Common myeloid progenitor, CD34-positive (primary cell): ENCODE results near the gene VPS13C.

Experiments used
- CTCF ChIA-PET: fragments of 350-600 bp; sonication (Branson Sonifier 250); formaldehyde crosslinking; loops from one replicate; lab custom pipeline; 2021; ENCODE audit warnings: antibody characterized with exemption; lab: Charles Lee
- POLR2A ChIA-PET: fragments of 350-600 bp; sonication (Branson Sonifier 250); formaldehyde crosslinking; loops from one replicate; lab custom pipeline; 2021; ENCODE audit warnings: antibody characterized with exemption; lab: Charles Lee
- DNase-seq, 3 donors: peaks; one replicate each; pipeline versions ENCODE4 v3.0.0 to v3.0.0-alpha.2; 2013
- H3K27ac ChIP-seq, 2 experiments: 1 replicate in 1 of 2; 2 replicates in 1 of 2; pipeline ENCODE4 v1.7.0; 2013; ENCODE audit warnings: inconsistent platforms in 2 of 2, low read length in 2 of 2, mild to moderate bottlenecking in 2 of 2, low read depth in 1 of 2, moderate library complexity in 1 of 2; ENCODE audit not compliant: severe bottlenecking in 2 of 2, insufficient read depth in 1 of 2, poor library complexity in 1 of 2
- H3K27me3 ChIP-seq, 5 experiments: replicated peaks in 2 of 5; 1 replicate in 3 of 5; 2 replicates in 2 of 5; pipeline versions ENCODE4 v1.6.1 to v1.7.0; 2013; ENCODE audit warnings: low read length in 4 of 5, mild to moderate bottlenecking in 2 of 5, moderate library complexity in 2 of 5, inconsistent platforms in 1 of 5; ENCODE audit not compliant: insufficient read depth in 5 of 5, control insufficient read depth in 4 of 5
- H3K36me3 ChIP-seq, 4 experiments: 1 replicate in 2 of 4; 2 replicates in 2 of 4; pipeline versions ENCODE4 v1.6.1 to v1.7.0; 2013; ENCODE audit warnings: low read length in 3 of 4, control low read depth in 1 of 4, mild to moderate bottlenecking in 1 of 4; ENCODE audit not compliant: control insufficient read depth in 4 of 4, insufficient read depth in 4 of 4
- H3K4me1 ChIP-seq, 4 experiments: 1 replicate in 3 of 4; 2 replicates in 1 of 4; pipeline versions ENCODE4 v1.6.1 to v1.7.1; 2013; ENCODE audit warnings: low read length in 3 of 4, mild to moderate bottlenecking in 3 of 4, control low read depth in 1 of 4, inconsistent platforms in 1 of 4, moderate library complexity in 1 of 4; ENCODE audit not compliant: control insufficient read depth in 4 of 4, insufficient read depth in 4 of 4; ENCODE audit errors: control extremely low read depth in 1 of 4
- H3K4me3 ChIP-seq, 7 experiments: 1 replicate in 4 of 7; 2 replicates in 3 of 7; pipeline versions ENCODE4 v1.5.1 to v1.7.0; 2013; ENCODE audit warnings: mild to moderate bottlenecking in 7 of 7, low read length in 6 of 7, moderate library complexity in 6 of 7, inconsistent platforms in 2 of 7, low read depth in 2 of 7, control low read depth in 1 of 7; ENCODE audit not compliant: insufficient read depth in 4 of 7, control insufficient read depth in 1 of 7; ENCODE audit errors: extremely low read depth in 1 of 7
- H3K9me3 ChIP-seq, 5 experiments: 1 replicate in 4 of 5; 2 replicates in 1 of 5; pipeline versions ENCODE4 v1.6.1 to v1.7.1; 2013; ENCODE audit warnings: low read length in 4 of 5, mild to moderate bottlenecking in 2 of 5, inconsistent platforms in 1 of 5, low read depth in 1 of 5, moderate library complexity in 1 of 5; ENCODE audit not compliant: control insufficient read depth in 4 of 5, insufficient read depth in 2 of 5; ENCODE audit errors: control extremely low read depth in 1 of 5
- WGBS: methylation state at CpG from one replicate; pipeline ENCODE4 v1.1.5; 2013; ENCODE audit not compliant: insufficient coverage; 5-methylcytosine and 5-hydroxymethylcytosine counted together

VPS13C gene

DNA sequence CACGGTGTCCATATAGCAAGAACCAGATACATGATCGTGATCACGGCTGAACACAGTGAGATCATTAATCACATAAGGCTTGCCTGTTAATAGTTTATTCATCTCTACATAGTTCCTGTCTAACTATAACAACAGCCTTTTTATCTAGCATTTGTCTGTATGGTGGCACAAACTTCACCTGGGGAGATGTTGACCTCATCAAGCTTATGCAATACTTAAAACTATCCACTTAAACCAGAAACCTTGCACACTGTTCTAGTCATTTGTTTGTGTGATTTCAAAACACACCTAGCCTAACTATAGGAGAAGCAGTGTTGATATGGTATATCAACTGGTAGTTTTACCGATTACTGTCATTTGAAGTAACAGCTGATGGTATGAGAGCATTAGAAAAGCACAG, 124.8 kb downstream of the VPS13C start:
- peaks cover 0 to 41% (median 21%) of the 10 kb centered on the region in 4 experiments for H3K36me3 ChIP-seq
- no peaks in the 10 kb centered on the region for H3K4me1 ChIP-seq
- no peak for DNase-seq
- no peak overlapping the region for H3K4me3 ChIP-seq
- CTCF ChIA-PET: interaction anchor here (2.1 kb wide), 1 partner anchor 9 kb away, joined by 5 read pairs; no protein-coding TSS in a partner anchor
- no peaks in the 10 kb centered on the region for H3K27me3 ChIP-seq
- H3K9me3 ChIP-seq: no peaks in the 10 kb centered on the region
- WGBS: 100% methylated on average over 3 of the region's 4 CpGs
- H3K27ac ChIP-seq: no peak overlapping the region
- POLR2A ChIA-PET: no interaction called here

DNA sequence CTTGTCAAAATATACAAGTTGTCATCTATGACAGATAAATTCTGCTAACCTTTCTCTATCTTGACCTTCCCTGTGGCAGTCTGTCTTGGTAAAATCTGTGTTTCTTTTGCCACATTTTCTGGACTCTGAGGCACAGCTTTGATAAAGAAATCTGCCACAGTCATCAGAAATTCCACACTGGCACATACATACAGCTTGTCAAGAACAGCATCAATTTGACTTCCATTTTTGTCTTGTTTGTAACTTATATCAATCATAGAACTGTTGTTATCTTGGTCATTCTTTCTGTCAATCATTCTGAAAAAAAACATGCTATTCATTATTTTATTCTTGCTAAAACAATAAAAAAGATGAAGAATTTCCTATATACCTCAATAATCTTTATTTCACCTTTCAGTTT, 130.8 kb downstream of the VPS13C start:
- no peaks in the 10 kb centered on the region for H3K9me3 ChIP-seq
- ChIA-PET POLR2A (no interaction called here), CTCF (no interaction called here)
- H3K4me1 ChIP-seq: no peaks in the 10 kb centered on the region
- no peak overlapping the region for H3K4me3 ChIP-seq
- no peak for DNase-seq
- H3K27ac ChIP-seq: no peak overlapping the region
- H3K27me3 ChIP-seq: no peaks in the 10 kb centered on the region
- peaks cover 14 to 44% (median 32%) of the 10 kb centered on the region in 4 experiments for H3K36me3 ChIP-seq

DNA sequence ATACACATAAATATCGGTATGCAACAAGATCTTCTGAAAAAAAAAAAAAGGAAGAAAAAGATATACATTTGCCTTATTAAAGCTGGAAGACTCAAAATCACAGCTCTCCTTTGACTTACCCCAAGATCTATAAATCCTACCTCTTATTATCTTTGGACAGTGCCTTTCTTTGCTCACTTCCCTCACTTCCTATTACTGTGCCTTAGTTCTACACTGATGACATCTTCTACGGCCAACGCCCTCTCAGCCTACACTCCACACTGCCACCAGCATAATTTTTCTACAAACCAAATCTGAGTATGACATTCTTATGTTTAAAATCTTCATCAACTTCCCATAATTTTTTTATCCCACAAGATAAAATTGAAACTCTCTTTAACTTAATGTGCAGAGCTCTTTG, 137.1 kb downstream of the VPS13C start:
- 100% methylated on average over 2 of the region's 3 CpGs for WGBS
- Histone ChIP-seq H3K9me3 (no peaks in the 10 kb centered on the region), H3K27ac (no peak overlapping the region), H3K4me1 (no peaks in the 10 kb centered on the region), H3K4me3 (no peak overlapping the region), H3K36me3 (peaks cover 8 to 45% (median 25%) of the 10 kb centered on the region in 4 experiments), H3K27me3 (no peaks in the 10 kb centered on the region)
- ChIA-PET POLR2A (no interaction called here), CTCF (no interaction called here)
- DNase-seq: no peak

DNA sequence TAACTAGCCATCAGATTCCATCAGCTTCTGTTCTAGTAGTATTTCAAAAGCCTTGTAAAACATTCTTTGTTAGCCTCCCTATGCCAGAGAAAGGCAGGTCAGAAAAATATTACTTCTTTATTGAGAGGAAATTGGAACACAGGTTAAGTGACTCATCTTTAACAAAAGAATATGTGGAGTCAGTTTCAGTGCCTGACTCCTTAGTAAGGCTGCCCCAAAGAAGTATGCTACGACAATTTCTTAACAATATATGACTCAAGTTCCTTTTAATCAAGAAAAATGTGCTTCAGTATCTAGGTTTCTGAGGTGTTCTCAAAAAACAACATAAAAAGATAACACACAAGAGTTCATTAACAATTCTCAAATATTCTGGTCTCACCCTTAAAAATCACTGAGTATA, 139.2 kb downstream of the VPS13C start:
- H3K36me3 ChIP-seq: peaks cover 12 to 45% (median 29%) of the 10 kb centered on the region in 4 experiments
- H3K27me3 ChIP-seq: no peaks in the 10 kb centered on the region
- ChIA-PET CTCF (no interaction called here), POLR2A (no interaction called here)
- no peak for DNase-seq
- H3K9me3 ChIP-seq: no peaks in the 10 kb centered on the region
- no CpG with 5 or more reads among the region's 1 CpG for WGBS
- H3K4me3 ChIP-seq: no peak overlapping the region
- no peaks in the 10 kb centered on the region for H3K4me1 ChIP-seq
- no peak overlapping the region for H3K27ac ChIP-seq

DNA sequence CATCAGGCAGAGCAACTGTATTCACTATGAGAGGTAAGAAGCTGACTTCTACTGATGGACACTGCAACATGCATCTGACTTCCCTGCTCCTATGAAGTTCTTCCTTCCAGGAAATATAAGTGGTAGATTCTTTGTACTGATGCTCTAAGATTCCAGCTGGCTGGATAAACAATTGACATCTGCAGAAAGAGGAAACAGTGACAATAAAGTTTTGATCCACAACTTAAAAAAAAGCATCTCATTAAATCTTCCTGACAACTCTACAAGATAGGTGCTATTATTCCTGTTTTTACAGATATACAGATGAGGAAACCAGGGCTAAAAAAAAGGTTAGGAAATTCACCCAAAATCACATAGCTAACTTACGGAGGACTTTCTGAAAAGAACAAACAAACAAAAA, 142.8 kb downstream of the VPS13C start:
- ChIA-PET POLR2A (no interaction called here), CTCF (no interaction called here)
- Histone ChIP-seq H3K9me3 (no peaks in the 10 kb centered on the region), H3K27me3 (no peaks in the 10 kb centered on the region), H3K4me1 (no peaks in the 10 kb centered on the region), H3K4me3 (no peak overlapping the region), H3K27ac (no peak overlapping the region), H3K36me3 (peaks cover 26 to 72% (median 46%) of the 10 kb centered on the region in 4 experiments)
- no CpG with 5 or more reads among the region's 1 CpG for WGBS
- no peak for DNase-seq

DNA sequence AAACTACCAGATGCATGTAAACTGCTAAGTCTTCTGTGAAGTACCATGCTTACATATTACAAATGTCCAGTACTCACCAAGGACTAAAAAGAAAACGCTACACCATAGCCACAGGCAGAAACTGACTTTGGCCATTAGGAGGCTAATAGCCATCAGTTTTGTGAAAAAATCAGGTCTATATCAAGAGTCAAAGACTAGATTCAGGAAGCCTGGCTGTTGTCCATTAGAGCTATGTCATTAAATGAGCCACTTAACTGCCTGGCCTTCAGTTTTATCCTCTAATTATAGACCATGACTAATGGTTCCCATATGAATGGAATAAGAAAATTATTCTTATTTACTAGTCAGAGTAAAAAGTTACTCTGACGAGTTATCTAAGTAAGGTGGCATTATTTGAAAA, 144.1 kb downstream of the VPS13C start:
- ChIA-PET POLR2A (no interaction called here), CTCF (no interaction called here)
- Histone ChIP-seq H3K27ac (no peak overlapping the region), H3K4me1 (no peaks in the 10 kb centered on the region), H3K9me3 (no peaks in the 10 kb centered on the region), H3K36me3 (peaks cover 23 to 67% (median 42%) of the 10 kb centered on the region in 4 experiments), H3K27me3 (no peaks in the 10 kb centered on the region), H3K4me3 (no peak overlapping the region)
- WGBS: 100% methylated on average over 1 of the region's 2 CpGs
- DNase-seq: no peak

DNA sequence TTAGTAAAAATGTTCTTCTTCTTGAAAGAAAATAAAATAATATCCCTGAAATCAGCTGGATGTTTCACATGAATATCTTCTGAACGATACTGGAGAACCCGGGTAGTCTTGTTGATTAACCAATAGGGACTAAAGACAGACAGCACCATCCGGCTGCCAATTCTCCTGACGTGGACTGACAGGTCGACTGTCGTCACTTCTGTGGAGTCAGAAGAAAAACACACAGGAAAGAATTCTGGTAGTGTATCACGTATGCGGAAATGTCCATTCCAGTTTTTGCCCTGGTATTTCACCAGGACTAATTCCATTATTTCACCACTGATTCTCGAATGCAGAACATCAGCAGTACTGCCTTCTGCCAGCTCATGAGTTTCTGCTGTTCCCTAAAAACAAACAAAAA, 144.6 kb downstream of the VPS13C start:
- DNase-seq: no peak
- H3K27me3 ChIP-seq: no peaks in the 10 kb centered on the region
- no peaks in the 10 kb centered on the region for H3K9me3 ChIP-seq
- WGBS: 98% methylated on average over 9 of the region's 9 CpGs
- no peaks in the 10 kb centered on the region for H3K4me1 ChIP-seq
- no peak overlapping the region for H3K27ac ChIP-seq
- no peak overlapping the region for H3K4me3 ChIP-seq
- H3K36me3 ChIP-seq: peaks cover 27 to 66% (median 43%) of the 10 kb centered on the region in 4 experiments
- ChIA-PET CTCF (no interaction called here), POLR2A (no interaction called here)
